Vagina (tissue), 2 donors: ENCODE data around the gene MICALL2.

Experiments
- POLR2A ChIP-seq, 2 donors: fragments of 450-650 bp; IDR thresholded peaks; one replicate each; pipeline ENCODE4 v1.6.1; 2017; ENCODE audit warnings: antibody characterized with exemption in 2 of 2, mild to moderate bottlenecking in 2 of 2, moderate library complexity in 2 of 2
- TF ChIP-seq, protein P1 (sequence below), 3 experiments: fragments of 450-650 bp in 2 of 3; fragments of 200-600 bp in 1 of 3; sonication (generic) in 1 of 3; IDR thresholded peaks; one replicate each; pipeline ENCODE4 v1.5.1; 2017 to 2019; ENCODE audit warnings: antibody characterized with exemption in 3 of 3, mild to moderate bottlenecking in 2 of 3, moderate library complexity in 2 of 3

- TF ChIP-seq, protein P1, sequence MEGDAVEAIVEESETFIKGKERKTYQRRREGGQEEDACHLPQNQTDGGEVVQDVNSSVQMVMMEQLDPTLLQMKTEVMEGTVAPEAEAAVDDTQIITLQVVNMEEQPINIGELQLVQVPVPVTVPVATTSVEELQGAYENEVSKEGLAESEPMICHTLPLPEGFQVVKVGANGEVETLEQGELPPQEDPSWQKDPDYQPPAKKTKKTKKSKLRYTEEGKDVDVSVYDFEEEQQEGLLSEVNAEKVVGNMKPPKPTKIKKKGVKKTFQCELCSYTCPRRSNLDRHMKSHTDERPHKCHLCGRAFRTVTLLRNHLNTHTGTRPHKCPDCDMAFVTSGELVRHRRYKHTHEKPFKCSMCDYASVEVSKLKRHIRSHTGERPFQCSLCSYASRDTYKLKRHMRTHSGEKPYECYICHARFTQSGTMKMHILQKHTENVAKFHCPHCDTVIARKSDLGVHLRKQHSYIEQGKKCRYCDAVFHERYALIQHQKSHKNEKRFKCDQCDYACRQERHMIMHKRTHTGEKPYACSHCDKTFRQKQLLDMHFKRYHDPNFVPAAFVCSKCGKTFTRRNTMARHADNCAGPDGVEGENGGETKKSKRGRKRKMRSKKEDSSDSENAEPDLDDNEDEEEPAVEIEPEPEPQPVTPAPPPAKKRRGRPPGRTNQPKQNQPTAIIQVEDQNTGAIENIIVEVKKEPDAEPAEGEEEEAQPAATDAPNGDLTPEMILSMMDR (IDR thresholded peaks at IDR 0.05) = no peak
- no peak for TF ChIP-seq POLR2A (IDR thresholded peaks at IDR 0.05)
Observed at GRCh38 chr7:1459920-1460820, 900 bp upstream of the MICALL2 start.
